Stimulated activated CD8-positive, alpha-beta memory T cell treated with anti-CD3 and anti-CD28 coated beads, Interleukin-2, amount 100 ng/mL, for 1 hour (primary cell): Measurements from ENCODE around the gene VWA1.
"Not testable (repeated sequence)": the region's sequence is repeated elsewhere in the genome, so short reads cannot be mapped to it uniquely, and the experiment has no call there.

Source experiments
- DNase-seq, 2 donors: peaks; one replicate each; pipeline ENCODE4 v3.0.0-alpha.2; 2020; ENCODE audit warnings: low read depth in 2 of 2

Gene VWA1

GRCh38 chr1:1435106-1435903, at the start of gene VWA1:
TSS of gene VWA1 (plus strand) at chr1:1435690. CDS start at chr1:1435749, 59 bp downstream.
- DNase-seq = peak; percentile 14 to 39

GRCh38 chr1:1385931-1386330, 49.6 kb upstream of the VWA1 start:
- DNase-seq = no peak

- no peak for DNase-seq
Measured at GRCh38 chr1:1387098-1388077, 48.1 kb upstream of the VWA1 start.

- DNase-seq = no peak
Measured at GRCh38 chr1:1388078-1388472, 47.4 kb upstream of the VWA1 start.

- no peak for DNase-seq
Measured at GRCh38 chr1:1390675-1391074, 44.8 kb upstream of the VWA1 start.

GRCh38 chr1:1391225-1391624, 44.3 kb upstream of the VWA1 start:
- DNase-seq = no peak

- no peak for DNase-seq
Measured at GRCh38 chr1:1393014-1393413, 42.5 kb upstream of the VWA1 start.

GRCh38 chr1:1393428-1393827, 42.1 kb upstream of the VWA1 start:
- DNase-seq = no peak

GRCh38 chr1:1394116-1394515, 41.4 kb upstream of the VWA1 start:
- DNase-seq = no peak

GRCh38 chr1:1395166-1395565, 40.3 kb upstream of the VWA1 start:
- DNase-seq = no peak

GRCh38 chr1:1397839-1398523, 37.5 kb upstream of the VWA1 start:
- DNase-seq = no peak

- DNase-seq = no peak
Measured at GRCh38 chr1:1398677-1399186, 36.8 kb upstream of the VWA1 start.

- DNase-seq = peak; percentile 98
Measured at GRCh38 chr1:1399187-1399871, 36.2 kb upstream of the VWA1 start, which contains the start of gene CCNL2. TSS of gene CCNL2 (minus strand) at chr1:1399335. CDS start at chr1:1399306, 29 bp downstream.

GRCh38 chr1:1399872-1400575, 35.5 kb upstream of the VWA1 start:
- DNase-seq = no peak

- no peak for DNase-seq
Measured at GRCh38 chr1:1400576-1401456, 34.7 kb upstream of the VWA1 start.

GRCh38 chr1:1401457-1402010, 34.0 kb upstream of the VWA1 start:
- no peak for DNase-seq

GRCh38 chr1:1402072-1402900, 33.2 kb upstream of the VWA1 start:
- no peak for DNase-seq

GRCh38 chr1:1402901-1403392, 32.5 kb upstream of the VWA1 start:
- DNase-seq = not testable (repeated sequence)
